GM23338 (cell line): ENCODE measurements around the gene ZNF451. TPM values are rescaled to one million over a fixed set of nuclear protein-coding genes. Genes with fewer than 3 reads are reported as not detected.

ENCODE experiments used
- ATAC-seq: fragments of 200-7000 bp; cut with Tn5 transposase; 3 replicates; pipeline ENCODE4 v1.9.1; 2020
- DNase-seq: peaks from one replicate; pipeline ENCODE4 v3.0.0-alpha.2; 2015; ENCODE audit warnings: low spot score
- H2AFZ ChIP-seq: fragments of 200-600 bp; sonication (generic); 2 replicates; pipeline ENCODE4 v1.8.0; 2016; ENCODE audit warnings: antibody characterized with exemption, mild to moderate bottlenecking, moderate library complexity
- H3F3A ChIP-seq: fragments of 200-600 bp; sonication (generic); replicated peaks from 2 replicates; pipeline ENCODE4 v1.8.0; 2017; ENCODE audit warnings: antibody characterized with exemption, mixed run types, low read depth
- H3K27ac ChIP-seq: fragments of 200-600 bp; sonication (generic); 2 replicates; pipeline ENCODE4 v1.6.1; 2016; ENCODE audit warnings: low read depth
- H3K27me3 ChIP-seq: fragments of 200-600 bp; sonication (generic); 2 replicates; pipeline ENCODE4 v1.8.0; 2016; ENCODE audit warnings: mild to moderate bottlenecking, mixed run types, moderate library complexity; ENCODE audit not compliant: insufficient read depth
- H3K36me3 ChIP-seq: fragments of 200-600 bp; sonication (generic); 2 replicates; pipeline ENCODE4 v1.8.0; 2016; ENCODE audit warnings: mild to moderate bottlenecking; ENCODE audit not compliant: insufficient read depth
- H3K4me1 ChIP-seq: fragments of 200-600 bp; sonication (generic); 2 replicates; pipeline ENCODE4 v1.8.0; 2016; ENCODE audit warnings: mild to moderate bottlenecking, moderate library complexity; ENCODE audit not compliant: insufficient read depth
- H3K4me2 ChIP-seq: fragments of 200-600 bp; sonication (generic); 2 replicates; pipeline ENCODE4 v1.7.1; 2017; ENCODE audit warnings: mixed run types
- H3K4me3 ChIP-seq: fragments of 200-600 bp; sonication (generic); 2 replicates; pipeline ENCODE4 v1.6.1; 2016; ENCODE audit warnings: mixed run types
- H3K79me2 ChIP-seq: fragments of 200-600 bp; sonication (generic); replicated peaks from 2 replicates; pipeline ENCODE4 v1.8.0; 2017; ENCODE audit warnings: mild to moderate bottlenecking; ENCODE audit not compliant: insufficient read depth
- H3K9me2 ChIP-seq: fragments of 200-600 bp; sonication (generic); 2 replicates; pipeline ENCODE4 v1.8.0; 2017; ENCODE audit not compliant: insufficient read depth
- H4K20me1 ChIP-seq: fragments of 200-600 bp; sonication (generic); replicated peaks from 2 replicates; pipeline ENCODE4 v1.8.0; 2017; ENCODE audit warnings: mild to moderate bottlenecking; ENCODE audit not compliant: insufficient read depth
- H3K27ac Mint-ChIP-seq: 2 replicates; pipeline ENCODE4 v1.8.0; 2020; ENCODE audit warnings: inconsistent platforms, mild to moderate bottlenecking, moderate library complexity, mixed read lengths
- H3K27me3 Mint-ChIP-seq: 3 replicates; pipeline ENCODE4 v1.8.0; 2022; ENCODE audit warnings: low read depth, mild to moderate bottlenecking, moderate library complexity, mixed read lengths, inconsistent platforms; ENCODE audit not compliant: insufficient read depth, poor library complexity
- H3K36me3 Mint-ChIP-seq: 3 replicates; pipeline ENCODE4 v1.8.0; 2021; ENCODE audit warnings: low read depth, mild to moderate bottlenecking, inconsistent platforms, moderate library complexity, mixed read lengths
- H3K4me1 Mint-ChIP-seq: 3 replicates; pipeline ENCODE4 v1.8.0; 2020; ENCODE audit warnings: mild to moderate bottlenecking, inconsistent platforms, mixed read lengths
- H3K4me3 Mint-ChIP-seq: 3 replicates; pipeline ENCODE4 v1.8.0; 2021; ENCODE audit warnings: moderate library complexity, mild to moderate bottlenecking, inconsistent platforms, mixed read lengths
- H3K9me3 Mint-ChIP-seq: 3 replicates; pipeline ENCODE4 v1.8.0; 2020; ENCODE audit warnings: moderate library complexity, mild to moderate bottlenecking, inconsistent platforms, mixed read lengths
- CREB1 ChIP-seq: fragments of 250-450 bp; sonication (Bioruptor Pico); IDR thresholded peaks from 2 replicates; pipeline ENCODE4 v1.5.0; 2020; ENCODE audit warnings: low read depth, mild to moderate bottlenecking, moderate library complexity
- CTCF ChIP-seq, 2 experiments: fragments of 200-600 bp in 1 of 2; sonication (generic) in 1 of 2; conservative IDR thresholded peaks; 2 replicates each; pipeline versions ENCODE4 v1.5.1 to v1.6.1; 2016 to 2017; ENCODE audit warnings: antibody characterized with exemption in 2 of 2, low read depth in 2 of 2, mild to moderate bottlenecking in 2 of 2, moderate library complexity in 1 of 2
- ETS1 ChIP-seq: IDR thresholded peaks from 2 replicates; pipeline ENCODE4 v1.6.1; 2016; ENCODE audit warnings: antibody characterized with exemption
- EZH2phosphoT487 ChIP-seq: fragments of 200-600 bp; sonication (generic); IDR thresholded peaks from one replicate; pipeline ENCODE4 v1.8.1; 2018; ENCODE audit warnings: antibody characterized with exemption; ENCODE audit not compliant: unreplicated experiment
- JUNB ChIP-seq: IDR thresholded peaks from one replicate; pipeline ENCODE4 v1.6.1; 2016; ENCODE audit warnings: antibody characterized with exemption; ENCODE audit not compliant: unreplicated experiment
- NANOG ChIP-seq: IDR thresholded peaks from 2 replicates; pipeline ENCODE4 v1.6.1; 2016; ENCODE audit warnings: antibody characterized with exemption, borderline replicate concordance
- POLR2AphosphoS5 ChIP-seq: IDR thresholded peaks from 2 replicates; pipeline ENCODE4 v1.6.1; 2016; ENCODE audit warnings: antibody characterized with exemption, low read depth
- REST ChIP-seq: IDR thresholded peaks from one replicate; pipeline ENCODE4 v1.6.1; 2018; ENCODE audit warnings: antibody characterized with exemption; ENCODE audit not compliant: unreplicated experiment
- STAT1 ChIP-seq: IDR thresholded peaks from one replicate; pipeline ENCODE4 v1.6.1; 2016; ENCODE audit warnings: antibody characterized with exemption; ENCODE audit not compliant: unreplicated experiment
- ZNF114 ChIP-seq: fragments of 250-450 bp; sonication (Bioruptor Pico); IDR thresholded peaks from 2 replicates; pipeline ENCODE4 v1.5.0; 2020; ENCODE audit warnings: mild to moderate bottlenecking, moderate library complexity
- polyA plus RNA-seq: library from polyadenylated mRNA; unstranded; fragments of >200 nt; fragmentation: Nextera tagmentation; extraction: Ambion mirVana; gene quantifications from 2 replicates; pipeline ENCODE4 v1.2.1, GENCODE V29; 2016
- total RNA-seq: library from RNA; depleted of rRNA; stranded (reverse); fragments of >200 nt; shearing (Covaris generic); gene quantifications from 2 replicates; pipeline ENCODE4 v1.2.3, GENCODE V29; 2014

Gene ZNF451
- total and polyA plus RNA-seq, 2 experiments from 2014 or later, result 44.8 to 54.1 TPM

- Histone ChIP-seq H3K4me2 (no peak overlapping the region), H3K36me3 (no peaks in the 10 kb centered on the region), H3K4me1 (peaks cover 26% of the 10 kb centered on the region), H2AFZ (no peak overlapping the region), H3K27ac (no peak overlapping the region), H3F3A (no peaks in the 10 kb centered on the region), H3K27me3 (no peaks in the 10 kb centered on the region), H4K20me1 (no peaks in the 10 kb centered on the region), H3K79me2 (no peaks in the 10 kb centered on the region), H3K9me2 (no peaks in the 10 kb centered on the region), H3K4me3 (no peak overlapping the region)
- peaks cover 11% of the 10 kb centered on the region for H3K27me3 Mint-ChIP-seq
- no peak overlapping the region for H3K27ac Mint-ChIP-seq
- ATAC-seq, result no peak
- peaks cover 25% of the 10 kb centered on the region for H3K4me1 Mint-ChIP-seq
- TF ChIP-seq POLR2AphosphoS5, result no peak
- TF ChIP-seq ZNF114 (CRISPR knock-in tag), result no peak
- no peak for TF ChIP-seq STAT1
- no peak for TF ChIP-seq NANOG
- no peak for TF ChIP-seq EZH2phosphoT487
- no peak for TF ChIP-seq REST
- no peak for TF ChIP-seq ETS1
- no peak for TF ChIP-seq CTCF (conservative IDR thresholded peaks at IDR 0.05; ENCODE audit: low read depth in 2 of 2)
- TF ChIP-seq JUNB, result no peak
- no peak for TF ChIP-seq CREB1
- H3K4me3 Mint-ChIP-seq, result no peak overlapping the region
- DNase-seq, result no peak
- H3K36me3 Mint-ChIP-seq, result peaks cover 4% of the 10 kb centered on the region; the same call in 2 of the 3 replicates
- H3K9me3 Mint-ChIP-seq, result peaks cover 3% of the 10 kb centered on the region; the same call in 1 of the 3 replicates
These were observed 14.9 kb upstream of the ZNF451 start for GRCh38 chr6:57075092-57075491.
